Measurements from ENCODE around the gene NPTX1. TPM values are rescaled to one million over a fixed set of nuclear protein-coding genes. Genes with fewer than 3 reads are reported as not detected.

Gene NPTX1
- total RNA-seq, 1 donor from 2014 or later: 0.20 TPM

DNA sequence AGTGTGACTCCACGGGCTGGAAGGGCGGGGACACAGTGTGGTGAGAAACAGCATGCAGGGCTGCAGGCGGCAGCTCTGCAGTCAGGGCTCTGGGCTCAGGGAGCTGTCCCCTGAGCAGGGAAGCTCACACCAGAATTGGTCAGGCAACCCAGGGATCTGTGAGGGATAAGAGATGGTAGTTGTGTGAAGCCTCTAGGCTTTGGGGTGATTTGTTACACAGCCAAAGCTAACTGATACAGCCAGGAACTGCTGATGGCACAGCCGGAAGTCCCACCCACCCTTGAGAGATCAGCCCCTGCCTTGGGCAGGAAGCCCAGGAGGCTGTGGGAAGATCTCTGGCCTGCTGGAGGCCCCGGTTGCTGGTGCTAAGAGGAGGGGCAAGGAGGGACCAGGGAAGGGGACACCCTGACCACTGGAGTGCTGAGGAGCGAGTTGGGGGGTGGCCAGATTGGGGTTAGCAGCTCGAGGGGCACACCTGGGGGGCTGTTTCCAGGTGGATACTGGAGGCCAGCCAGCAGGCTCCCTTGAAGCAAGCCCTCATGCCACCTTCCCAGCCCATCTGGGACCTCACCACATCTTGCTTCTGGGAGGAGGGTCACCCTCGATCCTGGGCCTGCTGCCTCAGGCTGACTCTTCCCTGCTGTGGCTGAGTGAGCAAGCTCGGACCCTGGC, 25.2 kb downstream of the NPTX1 start:
- TF ChIP-seq, protein P1, sequence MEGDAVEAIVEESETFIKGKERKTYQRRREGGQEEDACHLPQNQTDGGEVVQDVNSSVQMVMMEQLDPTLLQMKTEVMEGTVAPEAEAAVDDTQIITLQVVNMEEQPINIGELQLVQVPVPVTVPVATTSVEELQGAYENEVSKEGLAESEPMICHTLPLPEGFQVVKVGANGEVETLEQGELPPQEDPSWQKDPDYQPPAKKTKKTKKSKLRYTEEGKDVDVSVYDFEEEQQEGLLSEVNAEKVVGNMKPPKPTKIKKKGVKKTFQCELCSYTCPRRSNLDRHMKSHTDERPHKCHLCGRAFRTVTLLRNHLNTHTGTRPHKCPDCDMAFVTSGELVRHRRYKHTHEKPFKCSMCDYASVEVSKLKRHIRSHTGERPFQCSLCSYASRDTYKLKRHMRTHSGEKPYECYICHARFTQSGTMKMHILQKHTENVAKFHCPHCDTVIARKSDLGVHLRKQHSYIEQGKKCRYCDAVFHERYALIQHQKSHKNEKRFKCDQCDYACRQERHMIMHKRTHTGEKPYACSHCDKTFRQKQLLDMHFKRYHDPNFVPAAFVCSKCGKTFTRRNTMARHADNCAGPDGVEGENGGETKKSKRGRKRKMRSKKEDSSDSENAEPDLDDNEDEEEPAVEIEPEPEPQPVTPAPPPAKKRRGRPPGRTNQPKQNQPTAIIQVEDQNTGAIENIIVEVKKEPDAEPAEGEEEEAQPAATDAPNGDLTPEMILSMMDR (IDR thresholded peaks at IDR 0.05): no peak
- H3K4me3 Mint-ChIP-seq: no peak overlapping the region
- peaks cover 6% of the 10 kb centered on the region for H3K36me3 Mint-ChIP-seq (ENCODE audit: low read depth)
- no peak overlapping the region for H3K27ac Mint-ChIP-seq
- ChIA-PET POLR2A (no interaction called here), CTCF (no interaction called here)
- no peak for ATAC-seq (ENCODE audit: low read depth)
- H3K4me1 Mint-ChIP-seq: peaks cover 15% of the 10 kb centered on the region
- no peaks in the 10 kb centered on the region for H3K27me3 Mint-ChIP-seq
- intact Hi-C loops (cut with micrococcal nuclease): no loop called here
- no peaks in the 10 kb centered on the region for H3K9me3 Mint-ChIP-seq
- DNase-seq: no peak

DNA sequence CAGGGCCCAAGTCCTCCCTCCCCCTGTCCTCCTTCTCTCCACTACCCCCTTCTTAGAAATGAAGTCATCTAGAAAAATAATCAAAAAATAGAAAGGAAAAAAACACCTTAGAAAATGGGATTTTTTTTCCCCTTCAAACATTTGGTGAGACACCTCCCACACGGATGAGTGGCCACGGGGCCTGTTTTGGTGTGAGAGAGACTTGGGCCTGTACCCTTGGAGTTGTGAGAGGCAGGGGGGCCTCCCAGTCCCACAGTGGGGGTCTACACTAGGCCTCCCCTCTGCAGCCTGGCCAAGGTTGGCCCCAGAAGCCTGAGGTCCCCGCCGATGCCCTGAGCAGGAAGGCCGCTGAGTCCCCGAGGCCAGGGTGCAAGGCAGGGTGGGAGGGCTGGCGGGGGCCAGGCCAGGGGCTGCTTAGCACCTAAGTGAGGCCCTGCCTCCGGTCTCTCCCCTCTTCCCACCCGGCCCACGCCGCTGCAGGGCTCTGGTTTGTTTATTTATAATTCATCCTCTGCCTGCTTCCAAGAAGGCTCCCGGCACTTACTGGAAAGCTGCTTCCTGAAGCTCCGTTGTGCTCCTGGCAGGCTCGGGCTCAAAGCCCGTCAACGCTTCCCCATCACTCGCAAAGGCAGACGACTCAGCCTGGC, 26.4 kb downstream of the NPTX1 start:
- H3K4me1 Mint-ChIP-seq: peaks cover 7% of the 10 kb centered on the region
- H3K27ac Mint-ChIP-seq: peak overlapping the region; percentile 31
- no peaks in the 10 kb centered on the region for H3K27me3 Mint-ChIP-seq
- intact Hi-C loops (cut with micrococcal nuclease): no loop called here
- H3K9me3 Mint-ChIP-seq: no peaks in the 10 kb centered on the region
- ChIA-PET POLR2A (no interaction called here), CTCF (no interaction called here)
- TF ChIP-seq, protein P1 (IDR thresholded peaks at IDR 0.05): no peak
- no peak overlapping the region for H3K4me3 Mint-ChIP-seq
- DNase-seq (no peak), ATAC-seq (ENCODE audit: low read depth) (no peak)
- H3K36me3 Mint-ChIP-seq (ENCODE audit: low read depth): peaks cover 4% of the 10 kb centered on the region

DNA sequence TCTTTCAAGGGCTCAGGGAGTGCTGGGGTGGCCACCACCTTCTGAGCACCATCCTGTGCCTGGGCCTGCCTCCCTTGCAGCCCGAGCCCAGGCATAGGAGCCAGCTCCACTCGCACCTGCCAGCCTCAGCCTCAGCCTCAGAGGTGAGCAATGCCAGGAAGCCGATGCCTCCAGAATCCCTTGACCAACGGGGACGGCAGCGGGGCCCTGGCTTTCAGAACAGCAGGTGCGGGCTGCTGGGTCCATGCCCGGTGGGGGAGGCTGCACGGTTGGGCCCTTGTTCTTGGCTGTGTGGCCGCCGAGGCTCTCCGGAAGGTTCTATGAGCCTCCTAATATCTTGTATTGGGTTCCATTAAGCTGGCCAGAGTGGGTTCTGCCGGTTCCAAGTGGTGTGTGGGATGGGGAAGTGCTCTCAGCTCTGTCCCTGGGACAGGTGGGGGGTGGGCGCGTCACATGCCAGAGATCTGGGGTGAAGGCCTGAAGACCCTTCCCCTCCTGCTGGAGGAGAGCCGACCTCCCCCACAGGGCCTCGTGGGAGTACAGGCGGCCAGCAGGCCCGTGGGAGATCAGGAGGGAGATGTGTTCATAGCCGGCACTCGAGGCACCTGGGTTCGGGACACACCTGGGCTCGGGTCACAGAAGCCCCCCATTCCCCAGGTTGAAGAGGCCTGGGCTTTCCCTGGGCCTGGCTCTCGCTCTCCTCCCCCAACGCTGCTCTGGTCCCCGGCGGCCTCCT, 27.0 kb downstream of the NPTX1 start:
- ATAC-seq (ENCODE audit: low read depth) (no peak), DNase-seq (no peak)
- Mint-ChIP-seq H3K36me3 (ENCODE audit: low read depth) (peaks cover 3% of the 10 kb centered on the region), H3K27me3 (no peaks in the 10 kb centered on the region), H3K27ac (no peak overlapping the region), H3K4me3 (no peak overlapping the region), H3K4me1 (peaks cover 6% of the 10 kb centered on the region), H3K9me3 (no peaks in the 10 kb centered on the region)
- intact Hi-C loops (cut with micrococcal nuclease): no loop called here
- POLR2A ChIA-PET: no interaction called here
- CTCF ChIA-PET: no interaction called here
- TF ChIP-seq, protein P1 (IDR thresholded peaks at IDR 0.05): no peak

DNA sequence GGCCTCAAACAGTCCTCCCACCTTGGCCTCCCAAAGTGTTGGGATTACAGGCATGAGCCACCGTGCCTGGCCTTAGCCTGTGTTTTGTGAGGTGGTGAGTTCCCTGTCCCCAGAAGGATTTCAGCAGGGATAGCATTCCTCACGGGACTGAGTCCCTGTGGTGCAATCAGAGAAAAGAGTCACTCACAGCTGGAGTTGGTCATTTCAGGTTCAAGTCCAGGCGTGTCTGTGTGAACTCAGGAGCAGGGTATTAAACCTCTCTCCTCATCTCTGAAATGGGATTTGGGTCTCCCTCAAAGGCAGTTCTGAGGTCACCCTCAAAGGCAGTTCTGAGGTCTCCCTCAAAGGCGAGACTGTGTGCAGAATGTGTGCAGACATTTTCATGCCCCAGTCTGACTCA, 28.6 kb downstream of the NPTX1 start:
- no peaks in the 10 kb centered on the region for H3K9me3 Mint-ChIP-seq
- H3K27ac Mint-ChIP-seq: no peak overlapping the region
- no peak for DNase-seq
- H3K4me3 Mint-ChIP-seq: no peak overlapping the region
- no peaks in the 10 kb centered on the region for H3K4me1 Mint-ChIP-seq
- no peak for ATAC-seq (ENCODE audit: low read depth)
- peaks cover 4% of the 10 kb centered on the region for H3K27me3 Mint-ChIP-seq
- no peaks in the 10 kb centered on the region for H3K36me3 Mint-ChIP-seq (ENCODE audit: low read depth)
- intact Hi-C loops (cut with micrococcal nuclease): no loop called here
- CTCF ChIA-PET: no interaction called here
- TF ChIP-seq, protein P1 (IDR thresholded peaks at IDR 0.05): no peak
- POLR2A ChIA-PET: no interaction called here

DNA sequence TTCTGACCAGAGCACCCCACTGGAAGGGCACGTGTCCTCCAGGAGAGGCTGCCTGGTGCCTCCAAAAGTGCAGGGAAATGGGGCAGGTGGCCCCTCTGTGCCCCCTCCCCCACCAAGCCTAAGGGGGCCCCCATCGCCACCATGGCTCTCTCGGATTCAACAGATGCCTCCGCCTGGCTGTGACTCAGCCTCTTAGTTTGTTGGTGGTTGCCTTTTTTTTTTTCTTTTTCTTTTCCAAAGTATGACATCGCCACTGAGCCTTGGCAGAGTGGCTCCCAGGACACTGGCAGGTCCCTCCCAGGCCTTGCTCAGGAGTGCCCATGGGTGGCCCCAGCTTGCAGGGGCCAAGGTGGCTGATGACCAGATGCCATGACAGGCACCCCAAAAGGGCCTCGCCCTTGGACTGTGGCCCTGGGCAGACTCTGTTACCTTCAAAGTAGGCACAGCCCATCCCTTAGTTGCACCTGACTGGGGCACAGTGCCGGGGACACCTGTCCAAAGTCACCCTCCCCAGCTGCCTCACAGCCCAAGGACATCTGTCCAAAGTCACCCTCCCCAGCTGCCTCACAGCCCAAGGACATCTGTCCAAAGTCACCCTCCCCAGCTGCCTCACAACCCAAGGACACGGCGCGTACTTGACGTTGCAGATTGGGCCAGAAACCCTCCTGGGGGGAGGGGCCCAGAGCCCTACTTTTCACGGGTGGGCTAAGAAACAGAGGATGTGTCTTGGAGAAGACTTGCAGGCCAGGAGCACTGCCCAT, 29.6 kb downstream of the NPTX1 start:
- ATAC-seq (ENCODE audit: low read depth): no peak
- H3K36me3 Mint-ChIP-seq (ENCODE audit: low read depth): no peaks in the 10 kb centered on the region
- no peak overlapping the region for H3K4me3 Mint-ChIP-seq
- CTCF ChIA-PET: no interaction called here
- H3K4me1 Mint-ChIP-seq: no peaks in the 10 kb centered on the region
- DNase-seq: no peak
- peaks cover 9% of the 10 kb centered on the region for H3K27me3 Mint-ChIP-seq
- TF ChIP-seq, protein P1 (IDR thresholded peaks at IDR 0.05): no peak
- intact Hi-C loops (cut with micrococcal nuclease): no loop called here
- no peak overlapping the region for H3K27ac Mint-ChIP-seq
- POLR2A ChIA-PET: no interaction called here
- H3K9me3 Mint-ChIP-seq: no peaks in the 10 kb centered on the region
